ENCODE data around the gene FASTKD2.

DNA sequence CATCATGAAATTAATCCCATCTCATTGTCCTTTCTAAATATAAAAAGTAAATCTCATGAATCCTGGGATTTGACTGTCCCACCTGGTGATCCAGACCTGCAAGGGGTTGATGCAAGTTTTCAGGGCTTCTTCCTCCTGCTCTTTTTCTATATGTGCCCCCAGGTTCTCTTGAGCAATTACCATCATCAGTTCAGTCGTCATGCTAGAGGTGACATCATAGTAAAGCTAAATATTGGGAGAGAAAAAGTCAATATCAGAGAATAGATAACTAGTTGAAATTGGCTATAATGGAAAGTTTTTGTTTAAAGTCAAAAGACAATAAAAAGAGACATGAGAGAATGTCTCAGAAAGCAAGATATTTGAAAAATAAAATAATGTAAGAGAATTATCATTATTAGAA, 8.6 kb upstream of the FASTKD2 start:
- TF ChIP-seq, protein P1, sequence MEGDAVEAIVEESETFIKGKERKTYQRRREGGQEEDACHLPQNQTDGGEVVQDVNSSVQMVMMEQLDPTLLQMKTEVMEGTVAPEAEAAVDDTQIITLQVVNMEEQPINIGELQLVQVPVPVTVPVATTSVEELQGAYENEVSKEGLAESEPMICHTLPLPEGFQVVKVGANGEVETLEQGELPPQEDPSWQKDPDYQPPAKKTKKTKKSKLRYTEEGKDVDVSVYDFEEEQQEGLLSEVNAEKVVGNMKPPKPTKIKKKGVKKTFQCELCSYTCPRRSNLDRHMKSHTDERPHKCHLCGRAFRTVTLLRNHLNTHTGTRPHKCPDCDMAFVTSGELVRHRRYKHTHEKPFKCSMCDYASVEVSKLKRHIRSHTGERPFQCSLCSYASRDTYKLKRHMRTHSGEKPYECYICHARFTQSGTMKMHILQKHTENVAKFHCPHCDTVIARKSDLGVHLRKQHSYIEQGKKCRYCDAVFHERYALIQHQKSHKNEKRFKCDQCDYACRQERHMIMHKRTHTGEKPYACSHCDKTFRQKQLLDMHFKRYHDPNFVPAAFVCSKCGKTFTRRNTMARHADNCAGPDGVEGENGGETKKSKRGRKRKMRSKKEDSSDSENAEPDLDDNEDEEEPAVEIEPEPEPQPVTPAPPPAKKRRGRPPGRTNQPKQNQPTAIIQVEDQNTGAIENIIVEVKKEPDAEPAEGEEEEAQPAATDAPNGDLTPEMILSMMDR (tag by site-specific recombination; IDR thresholded peaks at IDR 0.05): no peak
- TF ChIP-seq, protein P2, sequence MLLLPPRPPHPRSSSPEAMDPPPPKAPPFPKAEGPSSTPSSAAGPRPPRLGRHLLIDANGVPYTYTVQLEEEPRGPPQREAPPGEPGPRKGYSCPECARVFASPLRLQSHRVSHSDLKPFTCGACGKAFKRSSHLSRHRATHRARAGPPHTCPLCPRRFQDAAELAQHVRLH (tag by site-specific recombination; IDR thresholded peaks at IDR 0.05): no peak
- TF ChIP-seq ZNF132 (tag by site-specific recombination; IDR thresholded peaks at IDR 0.05; ENCODE audit: borderline replicate concordance) (no peak), ZNF658 (tag by site-specific recombination; IDR thresholded peaks at IDR 0.05) (no peak), MEIS1 (CRISPR knock-in tag; IDR thresholded peaks at IDR 0.05; ENCODE audit: borderline replicate concordance) (no peak), SCRT2 (tag by site-specific recombination; IDR thresholded peaks at IDR 0.05) (no peak), HOXA7 (CRISPR knock-in tag; IDR thresholded peaks at IDR 0.05; ENCODE audit: borderline replicate concordance) (no peak), ZNF558 (tag by site-specific recombination; IDR thresholded peaks at IDR 0.05) (no peak)
- TF ChIP-seq, protein P3, sequence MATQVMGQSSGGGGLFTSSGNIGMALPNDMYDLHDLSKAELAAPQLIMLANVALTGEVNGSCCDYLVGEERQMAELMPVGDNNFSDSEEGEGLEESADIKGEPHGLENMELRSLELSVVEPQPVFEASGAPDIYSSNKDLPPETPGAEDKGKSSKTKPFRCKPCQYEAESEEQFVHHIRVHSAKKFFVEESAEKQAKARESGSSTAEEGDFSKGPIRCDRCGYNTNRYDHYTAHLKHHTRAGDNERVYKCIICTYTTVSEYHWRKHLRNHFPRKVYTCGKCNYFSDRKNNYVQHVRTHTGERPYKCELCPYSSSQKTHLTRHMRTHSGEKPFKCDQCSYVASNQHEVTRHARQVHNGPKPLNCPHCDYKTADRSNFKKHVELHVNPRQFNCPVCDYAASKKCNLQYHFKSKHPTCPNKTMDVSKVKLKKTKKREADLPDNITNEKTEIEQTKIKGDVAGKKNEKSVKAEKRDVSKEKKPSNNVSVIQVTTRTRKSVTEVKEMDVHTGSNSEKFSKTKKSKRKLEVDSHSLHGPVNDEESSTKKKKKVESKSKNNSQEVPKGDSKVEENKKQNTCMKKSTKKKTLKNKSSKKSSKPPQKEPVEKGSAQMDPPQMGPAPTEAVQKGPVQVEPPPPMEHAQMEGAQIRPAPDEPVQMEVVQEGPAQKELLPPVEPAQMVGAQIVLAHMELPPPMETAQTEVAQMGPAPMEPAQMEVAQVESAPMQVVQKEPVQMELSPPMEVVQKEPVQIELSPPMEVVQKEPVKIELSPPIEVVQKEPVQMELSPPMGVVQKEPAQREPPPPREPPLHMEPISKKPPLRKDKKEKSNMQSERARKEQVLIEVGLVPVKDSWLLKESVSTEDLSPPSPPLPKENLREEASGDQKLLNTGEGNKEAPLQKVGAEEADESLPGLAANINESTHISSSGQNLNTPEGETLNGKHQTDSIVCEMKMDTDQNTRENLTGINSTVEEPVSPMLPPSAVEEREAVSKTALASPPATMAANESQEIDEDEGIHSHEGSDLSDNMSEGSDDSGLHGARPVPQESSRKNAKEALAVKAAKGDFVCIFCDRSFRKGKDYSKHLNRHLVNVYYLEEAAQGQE (tag by site-specific recombination; IDR thresholded peaks at IDR 0.05): no peak
- TF ChIP-seq, protein P4, sequence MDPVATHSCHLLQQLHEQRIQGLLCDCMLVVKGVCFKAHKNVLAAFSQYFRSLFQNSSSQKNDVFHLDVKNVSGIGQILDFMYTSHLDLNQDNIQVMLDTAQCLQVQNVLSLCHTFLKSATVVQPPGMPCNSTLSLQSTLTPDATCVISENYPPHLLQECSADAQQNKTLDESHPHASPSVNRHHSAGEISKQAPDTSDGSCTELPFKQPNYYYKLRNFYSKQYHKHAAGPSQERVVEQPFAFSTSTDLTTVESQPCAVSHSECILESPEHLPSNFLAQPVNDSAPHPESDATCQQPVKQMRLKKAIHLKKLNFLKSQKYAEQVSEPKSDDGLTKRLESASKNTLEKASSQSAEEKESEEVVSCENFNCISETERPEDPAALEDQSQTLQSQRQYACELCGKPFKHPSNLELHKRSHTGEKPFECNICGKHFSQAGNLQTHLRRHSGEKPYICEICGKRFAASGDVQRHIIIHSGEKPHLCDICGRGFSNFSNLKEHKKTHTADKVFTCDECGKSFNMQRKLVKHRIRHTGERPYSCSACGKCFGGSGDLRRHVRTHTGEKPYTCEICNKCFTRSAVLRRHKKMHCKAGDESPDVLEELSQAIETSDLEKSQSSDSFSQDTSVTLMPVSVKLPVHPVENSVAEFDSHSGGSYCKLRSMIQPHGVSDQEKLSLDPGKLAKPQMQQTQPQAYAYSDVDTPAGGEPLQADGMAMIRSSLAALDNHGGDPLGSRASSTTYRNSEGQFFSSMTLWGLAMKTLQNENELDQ (tag by site-specific recombination; IDR thresholded peaks at IDR 0.05; ENCODE audit: low read depth): no peak
- TF ChIP-seq, protein P5, sequence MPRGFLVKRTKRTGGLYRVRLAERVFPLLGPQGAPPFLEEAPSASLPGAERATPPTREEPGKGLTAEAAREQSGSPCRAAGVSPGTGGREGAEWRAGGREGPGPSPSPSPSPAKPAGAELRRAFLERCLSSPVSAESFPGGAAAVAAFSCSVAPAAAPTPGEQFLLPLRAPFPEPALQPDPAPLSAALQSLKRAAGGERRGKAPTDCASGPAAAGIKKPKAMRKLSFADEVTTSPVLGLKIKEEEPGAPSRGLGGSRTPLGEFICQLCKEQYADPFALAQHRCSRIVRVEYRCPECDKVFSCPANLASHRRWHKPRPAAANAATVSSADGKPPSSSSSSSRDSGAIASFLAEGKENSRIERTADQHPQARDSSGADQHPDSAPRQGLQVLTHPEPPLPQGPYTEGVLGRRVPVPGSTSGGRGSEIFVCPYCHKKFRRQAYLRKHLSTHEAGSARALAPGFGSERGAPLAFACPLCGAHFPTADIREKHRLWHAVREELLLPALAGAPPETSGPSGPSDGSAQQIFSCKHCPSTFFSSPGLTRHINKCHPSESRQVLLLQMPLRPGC (tag by site-specific recombination; IDR thresholded peaks at IDR 0.05): no peak
